Activated CD8-positive, alpha-beta memory T cell treated with anti-CD3 and anti-CD28 coated beads, Interleukin-2, amount 50 U/mL, for 1 hour (primary cell): ENCODE measurements around the gene TMEM151B.
"Not testable (repeated sequence)": the region's sequence is repeated elsewhere in the genome, so short reads cannot be mapped to it uniquely, and the experiment has no call there.

Experiments used
- DNase-seq: peaks from one replicate; pipeline ENCODE4 v3.0.0-alpha.2; 2020; ENCODE audit errors: extremely low read depth

The TMEM151B gene

GRCh38 chr6:44269921-44270525 lies at the start of gene TMEM151B:
TSS of gene TMEM151B (plus strand) at chr6:44270450. CDS start at chr6:44270743, 293 bp downstream.
- no peak for DNase-seq

- DNase-seq, result no peak
Measured at GRCh38 chr6:44220913-44221290, 49.3 kb upstream of the TMEM151B start.

GRCh38 chr6:44221291-44221960 lies 48.8 kb upstream of the TMEM151B start:
- DNase-seq, result no peak

- DNase-seq, result no peak
Measured at GRCh38 chr6:44221961-44222335, 48.3 kb upstream of the TMEM151B start.

- no peak for DNase-seq
Measured at GRCh38 chr6:44222486-44223318, 47.5 kb upstream of the TMEM151B start.

- DNase-seq, result peak; percentile 35
Measured at GRCh38 chr6:44223319-44224028, 46.8 kb upstream of the TMEM151B start, which contains the start of gene SLC29A1. TSS of gene SLC29A1 (plus strand) at chr6:44223595. CDS start at chr6:44227314, 3,719 bp downstream.

GRCh38 chr6:44224029-44224964 lies 46.0 kb upstream of the TMEM151B start:
- no peak for DNase-seq

- DNase-seq, result no peak
Measured at GRCh38 chr6:44224965-44225305, 45.3 kb upstream of the TMEM151B start.

GRCh38 chr6:44225579-44226325 lies 44.5 kb upstream of the TMEM151B start:
- no peak for DNase-seq

GRCh38 chr6:44226368-44227147 lies 43.7 kb upstream of the TMEM151B start:
- no peak for DNase-seq

GRCh38 chr6:44227148-44227793 lies 43.0 kb upstream of the TMEM151B start:
- no peak for DNase-seq

- DNase-seq, result no peak
Measured at GRCh38 chr6:44228031-44228430, 42.2 kb upstream of the TMEM151B start.

- DNase-seq, result no peak
Measured at GRCh38 chr6:44228433-44228832, 41.8 kb upstream of the TMEM151B start.

GRCh38 chr6:44228836-44229235 lies 41.4 kb upstream of the TMEM151B start:
- DNase-seq, result no peak

GRCh38 chr6:44229376-44230033 lies 40.7 kb upstream of the TMEM151B start:
- no peak for DNase-seq

GRCh38 chr6:44230034-44230675 lies 40.1 kb upstream of the TMEM151B start:
- no peak for DNase-seq

GRCh38 chr6:44231426-44231825 lies 38.8 kb upstream of the TMEM151B start:
- not testable (repeated sequence) for DNase-seq
